NCI-H2081 (cell line): ENCODE measurements around the gene UBXN4.
"Not testable (repeated sequence)": the region's sequence is repeated elsewhere in the genome, so short reads cannot be mapped to it uniquely, and the experiment has no call there.

Source experiments
- DNase-seq, 2 experiments: peaks; one replicate each; lab custom pipeline; 2025; lab: John Stamatoyannopoulos, UW

UBXN4 gene, protein sequence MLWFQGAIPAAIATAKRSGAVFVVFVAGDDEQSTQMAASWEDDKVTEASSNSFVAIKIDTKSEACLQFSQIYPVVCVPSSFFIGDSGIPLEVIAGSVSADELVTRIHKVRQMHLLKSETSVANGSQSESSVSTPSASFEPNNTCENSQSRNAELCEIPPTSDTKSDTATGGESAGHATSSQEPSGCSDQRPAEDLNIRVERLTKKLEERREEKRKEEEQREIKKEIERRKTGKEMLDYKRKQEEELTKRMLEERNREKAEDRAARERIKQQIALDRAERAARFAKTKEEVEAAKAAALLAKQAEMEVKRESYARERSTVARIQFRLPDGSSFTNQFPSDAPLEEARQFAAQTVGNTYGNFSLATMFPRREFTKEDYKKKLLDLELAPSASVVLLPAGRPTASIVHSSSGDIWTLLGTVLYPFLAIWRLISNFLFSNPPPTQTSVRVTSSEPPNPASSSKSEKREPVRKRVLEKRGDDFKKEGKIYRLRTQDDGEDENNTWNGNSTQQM

DNA sequence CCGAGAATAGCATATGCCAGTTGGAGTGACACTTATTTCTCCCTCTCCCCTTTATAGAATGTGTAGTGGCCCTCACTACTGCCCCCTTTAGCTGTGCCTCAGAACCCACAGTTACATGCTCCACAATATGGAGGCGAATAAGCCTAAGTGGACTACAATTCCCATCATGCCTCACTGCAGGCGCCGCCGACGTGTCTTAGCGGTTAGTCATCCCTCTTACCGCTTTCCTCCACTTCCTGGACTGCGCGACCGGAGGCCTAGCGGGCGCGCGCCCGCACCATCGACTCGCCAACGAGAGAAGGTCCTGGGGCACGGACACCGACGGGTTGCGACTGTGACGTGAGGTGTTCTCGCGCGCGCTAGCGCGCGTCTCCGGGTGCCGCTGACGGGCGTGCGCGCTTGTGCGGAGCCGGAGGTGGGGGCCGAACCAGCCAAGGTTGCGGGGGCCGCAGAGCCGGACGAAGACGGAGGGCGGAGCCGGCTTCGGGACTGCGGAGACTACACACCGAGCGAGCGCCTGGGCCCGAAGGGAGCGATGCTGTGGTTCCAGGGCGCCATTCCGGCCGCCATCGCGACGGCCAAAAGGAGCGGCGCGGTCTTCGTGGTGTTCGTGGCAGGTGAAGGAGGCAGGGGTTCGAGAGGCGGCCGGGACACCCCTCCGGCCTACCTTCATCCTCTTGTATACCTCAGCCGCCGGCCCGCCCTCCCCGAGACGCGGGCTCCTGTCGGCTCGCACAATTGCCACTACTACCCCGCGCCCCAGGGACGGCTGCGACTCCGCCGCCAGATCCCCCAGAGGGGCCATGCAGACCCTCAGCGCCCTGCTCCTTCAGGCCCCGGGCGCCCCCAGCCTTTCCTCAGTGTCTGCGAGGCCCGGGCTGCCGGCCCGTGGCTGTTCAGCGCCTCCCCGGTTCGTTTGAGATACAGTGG lies at the start of gene UBXN4:
TSS of gene UBXN4 (plus strand) at position 461 of the 930 bp plus-strand sequence. CDS start at position 536, 75 bp downstream.
- DNase-seq, result peak; percentile 98 to 99

DNA sequence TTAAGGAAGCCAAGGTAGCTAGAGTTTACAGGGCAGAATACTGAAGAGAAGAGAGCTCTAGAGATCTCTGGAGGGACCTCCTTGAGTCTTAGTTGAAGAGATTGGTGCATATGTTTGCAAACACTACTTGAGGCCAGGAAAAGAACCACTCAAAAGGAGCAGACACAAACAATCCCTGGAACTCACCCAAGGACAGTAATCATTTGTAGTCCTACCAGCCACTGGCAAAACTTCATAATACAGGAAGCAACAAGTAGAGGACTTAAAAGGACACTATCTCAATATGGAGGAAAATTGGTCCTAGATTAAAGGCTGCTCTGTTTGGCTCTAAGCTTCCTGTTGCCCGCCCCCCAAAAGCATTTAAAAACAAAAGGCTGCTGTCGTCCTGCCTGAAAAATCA lies 46.9 kb upstream of the UBXN4 start:
- no peak for DNase-seq

DNA sequence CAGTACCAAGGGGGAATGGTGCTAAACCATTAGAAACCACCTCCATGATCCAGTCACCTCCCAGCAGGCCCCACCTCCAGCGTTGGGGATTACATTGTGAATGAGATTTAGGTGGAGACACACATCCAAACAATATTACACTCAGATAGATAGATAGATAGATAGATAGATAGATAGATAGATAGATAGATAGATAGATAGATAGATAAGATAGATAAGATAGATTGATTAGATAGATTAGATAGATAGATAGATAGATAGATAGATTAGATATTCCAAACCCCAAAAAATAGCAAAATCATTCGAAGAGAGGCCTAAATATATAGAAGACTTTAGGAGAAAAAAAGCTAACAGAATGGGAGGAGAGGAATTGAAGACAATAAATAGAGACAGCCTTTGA lies 42.8 kb upstream of the UBXN4 start:
- no peak for DNase-seq

GRCh38 chr2:135701442-135701841 lies 40.2 kb upstream of the UBXN4 start:
- no peak for DNase-seq

DNA sequence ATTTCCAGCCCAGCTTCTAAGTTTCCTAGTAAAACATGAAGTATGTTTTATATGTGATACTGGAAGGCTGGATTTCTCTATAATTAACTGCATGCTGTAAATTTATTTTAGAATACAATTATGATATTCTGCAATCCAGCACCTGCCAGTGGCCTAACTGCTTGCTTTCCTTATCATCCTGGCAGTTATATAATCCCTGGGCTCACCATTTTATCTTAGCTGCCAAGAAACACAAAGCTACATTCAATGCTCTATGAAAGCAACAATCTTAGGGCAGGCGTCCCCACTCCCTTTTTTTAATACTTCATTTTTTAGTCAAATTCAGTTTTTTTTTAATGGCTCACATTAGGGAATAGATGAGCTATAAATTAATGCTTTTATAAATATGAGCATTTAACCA lies 38.4 kb upstream of the UBXN4 start:
- no peak for DNase-seq

DNA sequence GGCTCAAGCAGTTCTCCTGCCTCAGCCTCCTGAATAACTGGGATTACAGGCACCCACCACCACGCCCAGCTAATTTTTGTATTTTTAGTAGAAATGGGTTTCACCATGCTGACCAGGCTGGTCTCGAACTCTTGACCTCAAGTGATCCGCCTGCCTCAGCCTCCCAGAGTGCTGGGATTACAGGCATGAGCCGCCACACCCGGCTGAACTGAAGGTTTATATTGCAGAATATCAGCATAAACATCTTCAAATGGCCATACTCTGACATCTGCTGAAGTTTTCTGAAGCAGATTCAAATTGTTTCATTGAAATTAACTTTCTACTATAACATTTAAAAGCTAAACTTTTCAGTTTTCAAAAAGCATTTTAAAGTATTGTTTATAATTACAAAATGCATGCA lies 37.6 kb upstream of the UBXN4 start:
- not testable (repeated sequence) for DNase-seq

DNA sequence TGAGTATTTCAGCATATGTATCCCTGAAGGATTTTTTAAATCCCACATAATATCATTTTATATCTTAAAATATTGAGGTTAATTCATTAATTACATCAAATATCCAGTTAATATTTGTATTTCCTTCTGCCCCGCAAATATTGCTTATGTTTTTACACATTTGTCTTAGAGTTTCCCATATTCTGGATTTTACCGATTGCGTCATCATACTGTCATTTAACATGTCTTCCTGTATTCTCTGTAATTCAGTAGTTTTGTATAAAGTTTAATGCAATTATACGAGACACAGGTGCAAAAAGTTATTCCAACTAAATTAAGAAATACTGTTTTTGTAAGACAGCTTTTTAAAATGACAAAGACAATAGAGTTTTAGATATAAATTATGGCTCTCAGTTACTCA lies 33.5 kb upstream of the UBXN4 start:
- no peak for DNase-seq

- DNase-seq, result peak; percentile 48 to 55
These were observed 31.7 kb upstream of the UBXN4 start for GRCh38 chr2:135709992-135710391.

- DNase-seq, result not testable (repeated sequence)
These were observed 26.6 kb upstream of the UBXN4 start for GRCh38 chr2:135715086-135715485.

DNA sequence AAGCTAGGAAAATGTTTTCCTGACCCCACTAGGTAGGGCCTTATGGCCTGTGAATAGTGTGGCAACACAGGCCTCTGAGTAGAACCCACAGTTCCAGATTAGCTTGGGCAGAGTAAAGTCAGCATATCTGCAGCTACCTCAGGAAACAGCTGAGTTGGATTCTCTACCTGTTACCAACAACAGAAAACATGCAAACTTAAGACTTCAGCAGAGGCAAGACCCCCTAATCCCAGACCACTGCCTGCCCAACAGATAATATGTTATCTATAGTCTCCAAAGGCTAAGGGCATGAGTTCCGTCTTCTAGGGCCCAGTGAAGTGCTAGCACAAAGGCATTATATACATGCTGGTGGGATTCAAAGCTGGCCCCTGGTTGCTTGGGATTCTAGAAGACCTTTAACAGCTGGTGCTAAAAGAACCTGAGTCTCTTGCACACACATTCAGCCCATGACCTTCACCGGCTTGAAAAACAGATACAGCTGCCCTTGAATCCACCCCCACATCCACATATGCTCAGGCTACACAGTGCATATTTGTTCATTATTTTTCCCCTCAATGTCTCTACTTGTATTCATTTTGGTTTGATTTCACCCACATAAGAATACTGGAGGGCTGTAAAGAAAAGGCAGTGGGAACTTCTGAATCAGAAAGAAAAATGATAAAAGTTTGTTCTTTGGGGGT lies 13.5 kb upstream of the UBXN4 start:
- no peak for DNase-seq

DNA sequence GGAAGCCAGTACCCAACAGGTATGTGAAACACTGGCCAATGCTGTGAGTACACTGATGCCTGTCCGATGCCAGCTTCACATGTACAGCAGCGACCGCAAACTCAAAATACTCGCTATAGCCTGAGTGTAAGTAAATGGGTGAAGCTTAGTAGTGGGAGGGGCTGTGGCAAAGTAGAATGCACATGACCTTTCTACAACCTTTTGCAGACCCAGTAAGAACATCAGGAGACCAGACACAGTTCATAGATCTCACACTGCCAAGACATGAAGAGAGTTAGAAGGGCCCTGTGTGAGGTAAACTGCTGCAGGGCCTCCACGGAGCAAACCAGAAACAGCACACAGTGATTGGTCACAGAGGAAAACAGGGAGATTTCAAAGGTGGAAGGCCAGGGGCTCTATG lies 9.1 kb upstream of the UBXN4 start:
- no peak for DNase-seq

DNA sequence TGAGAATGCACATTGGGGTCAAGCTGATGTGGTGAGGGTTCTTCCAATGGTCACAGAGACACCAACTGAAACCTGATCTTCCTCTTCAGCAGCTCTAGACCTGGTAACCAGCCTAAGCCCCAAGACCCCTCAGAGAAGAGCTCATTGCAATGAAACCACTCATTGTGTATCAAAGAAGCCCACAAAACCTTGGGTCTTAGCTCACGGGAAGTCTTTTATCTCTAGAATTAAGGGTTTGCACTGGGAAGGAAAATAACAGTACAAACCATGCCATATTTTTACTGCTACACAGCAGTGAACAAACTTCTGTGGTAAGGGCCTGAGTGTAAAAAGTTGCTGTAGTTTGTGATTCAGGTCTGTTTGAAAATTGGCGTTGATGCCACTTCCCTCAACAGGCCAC lies 8.6 kb upstream of the UBXN4 start:
- no peak for DNase-seq

GRCh38 chr2:135736546-135736945 lies 5.1 kb upstream of the UBXN4 start:
- DNase-seq, result no peak

GRCh38 chr2:135740206-135740605 lies 1.4 kb upstream of the UBXN4 start:
- DNase-seq, result no peak

GRCh38 chr2:135741043-135741394 lies 636 bp upstream of the UBXN4 start:
- DNase-seq, result no peak

- DNase-seq, result peak; percentile 15 to 57
These were observed 686 bp downstream of the UBXN4 start for GRCh38 chr2:135742325-135742757.

- DNase-seq, result no peak
These were observed 2.2 kb downstream of the UBXN4 start for GRCh38 chr2:135743860-135744259.

DNA sequence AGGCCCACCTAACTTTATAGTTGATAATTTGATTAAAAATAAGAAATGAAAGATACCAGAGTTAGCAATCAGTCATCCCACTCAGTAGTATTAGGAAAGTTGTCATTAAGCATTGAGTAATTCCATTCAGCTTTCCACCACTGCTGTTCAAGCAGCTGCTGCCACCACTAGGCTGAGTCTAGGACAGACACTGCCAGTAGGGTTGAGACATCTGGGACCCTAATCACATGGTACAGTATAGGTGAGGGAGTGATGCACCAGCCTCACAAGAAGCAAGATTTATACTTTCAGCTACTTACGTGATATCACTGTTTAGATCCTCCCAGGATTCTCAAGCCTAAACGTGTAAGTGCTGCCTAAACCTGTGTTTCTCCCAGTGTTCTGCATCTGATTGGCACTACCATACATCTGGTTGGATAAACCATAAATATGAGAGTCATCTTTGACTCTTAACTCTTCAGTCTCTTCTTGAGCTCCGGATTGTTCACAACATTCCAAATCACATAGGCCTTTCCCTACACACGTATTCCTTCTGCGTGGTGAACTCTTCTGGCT lies 3.2 kb downstream of the UBXN4 start:
- peak in 1 of 2 experiments; percentile 22 for DNase-seq

DNA sequence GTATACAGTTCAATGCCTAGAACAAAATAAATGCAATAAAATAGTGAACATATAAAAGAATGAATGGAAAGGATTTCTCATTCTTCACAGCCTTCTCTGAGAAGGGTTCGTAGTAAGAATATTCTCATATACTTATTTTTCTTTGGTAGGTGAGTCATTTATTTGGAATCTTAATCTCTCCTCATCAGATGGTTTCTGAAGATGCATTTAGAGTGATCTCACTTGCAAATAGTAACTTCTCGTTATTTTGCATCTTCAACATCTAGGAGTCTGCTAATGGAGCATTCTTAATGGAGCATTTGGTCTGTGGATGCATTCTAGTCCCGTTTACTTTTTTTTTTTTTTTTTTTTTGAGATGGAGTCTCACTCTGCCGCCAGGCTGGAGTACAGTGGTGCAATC lies 3.9 kb downstream of the UBXN4 start:
- DNase-seq, result no peak

DNA sequence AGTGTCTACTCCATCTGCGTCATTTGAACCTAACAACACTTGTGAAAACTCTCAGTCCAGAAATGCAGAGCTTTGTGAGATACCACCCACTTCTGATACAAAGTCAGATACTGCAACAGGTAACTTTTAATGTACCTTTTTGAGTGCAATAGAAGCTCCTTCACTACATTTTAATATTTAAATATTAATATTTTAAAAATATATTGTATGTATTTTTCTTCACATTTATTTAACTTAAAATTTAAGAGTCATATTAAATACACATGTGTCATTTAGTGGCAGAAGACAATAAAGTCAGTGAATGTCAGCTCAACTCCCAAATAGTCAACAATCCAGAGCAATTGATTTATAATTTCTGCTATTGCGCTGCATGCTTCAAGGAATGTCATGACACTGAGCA lies 13.9 kb downstream of the UBXN4 start:
- no peak for DNase-seq

DNA sequence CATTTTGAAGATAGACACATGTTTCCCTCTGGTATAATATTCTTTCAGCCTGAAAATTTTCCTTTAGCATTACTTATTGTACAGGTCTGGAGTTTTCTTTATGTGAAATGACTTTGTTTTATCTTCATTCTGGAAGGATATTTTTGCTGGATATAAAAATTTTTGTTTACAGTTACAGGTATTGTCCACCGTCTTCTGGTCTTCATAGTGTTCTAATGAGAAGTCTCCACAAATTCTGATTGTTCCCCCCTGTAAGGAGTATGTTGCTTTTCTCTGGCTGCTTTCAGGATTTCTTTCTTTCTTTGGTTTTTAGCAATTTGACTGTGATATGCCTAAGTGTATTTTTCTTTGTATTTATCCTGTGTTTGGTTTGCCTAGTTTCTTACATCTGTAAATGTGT lies 15.0 kb downstream of the UBXN4 start:
- no peak for DNase-seq

DNA sequence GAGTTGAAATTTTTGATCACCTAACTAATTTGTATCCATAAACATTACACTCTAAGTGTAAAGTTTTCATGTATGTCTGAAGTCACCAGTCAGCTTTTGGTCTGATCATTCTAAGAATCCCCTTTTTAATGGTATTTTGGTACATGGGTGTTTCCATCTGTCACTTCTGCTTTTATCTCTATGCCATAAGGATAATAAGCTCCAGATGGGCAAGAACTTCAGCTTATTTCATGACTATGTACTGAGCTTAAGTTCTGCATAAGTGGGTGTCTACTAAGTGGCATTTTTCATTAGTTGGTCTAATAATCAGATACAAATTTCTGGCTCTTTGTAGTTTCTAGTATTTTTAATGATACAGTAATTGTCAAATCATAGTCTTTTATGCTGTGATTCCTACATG lies 20.4 kb downstream of the UBXN4 start:
- no peak for DNase-seq
